NT2/D1 (cell line): ENCODE measurements around the gene MSL1.

Source experiments
- SUZ12 ChIP-seq: IDR thresholded peaks from 2 replicates; pipeline ENCODE4 v1.6.1; 2011; ENCODE audit not compliant: insufficient read length, insufficient read depth; ENCODE audit errors: extremely low read depth
- YY1 ChIP-seq: IDR thresholded peaks from 2 replicates; pipeline ENCODE4 v1.6.1; 2011; ENCODE audit not compliant: insufficient read length, insufficient read depth
- ZNF274 ChIP-seq: IDR thresholded peaks from 2 replicates; pipeline ENCODE4 v1.6.1; 2011; ENCODE audit warnings: mild to moderate bottlenecking, low read depth, low read length

GRCh38 chr17:40091691-40092397, 29.9 kb upstream of the MSL1 start:
- TF ChIP-seq ZNF274 (no peak), SUZ12 (no peak), YY1 (no peak)
